SK-N-SH (cell line): ENCODE data around the gene YES1. TPM values are rescaled to one million over a fixed set of nuclear protein-coding genes. Genes with fewer than 3 reads are reported as not detected.

ENCODE experiments used
- CTCF ChIA-PET: fragments of 300-600, 350-600 bp; formaldehyde crosslinking; extraction: SDS; loops from one replicate; lab custom pipeline; 2021; lab: Yijun Ruan, JAX
- POLR2A ChIA-PET: fragments of 350-600 bp; sonication (Branson Sonifier 250); formaldehyde crosslinking; extraction: SDS; loops from one replicate; lab custom pipeline; 2020; ENCODE audit warnings: antibody characterized with exemption, inconsistent platforms; lab: Yijun Ruan, JAX
- DNase-seq: peaks from one replicate; pipeline ENCODE4 v3.0.0; 2012
- H2AFZ ChIP-seq: fragments of 200-600 bp; sonication (generic); 2 replicates; pipeline ENCODE4 v1.8.1; 2016; ENCODE audit warnings: antibody characterized with exemption, mild to moderate bottlenecking, low read depth
- H3F3A ChIP-seq: fragments of 200-600 bp; sonication (generic); replicated peaks from 2 replicates; pipeline ENCODE3; 2016; ENCODE audit warnings: antibody characterized with exemption, mild to moderate bottlenecking; ENCODE audit not compliant: insufficient read depth
- H3K27ac ChIP-seq, 2 experiments: fragments of 200-500 bp in 1 of 2; fragments of 200-600 bp in 1 of 2; sonication (Bioruptor generic) in 1 of 2; sonication (generic), shearing (Covaris generic) in 1 of 2; 2 replicates each; pipeline versions ENCODE4 v1.5.1 to v1.6.1; 2014 to 2016; ENCODE audit warnings: low read depth in 2 of 2, inconsistent platforms in 1 of 2, low read length in 1 of 2, mild to moderate bottlenecking in 1 of 2, mixed read lengths in 1 of 2
- H3K27me3 ChIP-seq: fragments of 200-600 bp; sonication (generic), shearing (Covaris generic); 2 replicates; pipeline ENCODE4 v1.6.1; 2016; ENCODE audit warnings: mixed run types; ENCODE audit not compliant: insufficient read depth
- H3K36me3 ChIP-seq, 2 experiments: fragments of 200-500 bp in 1 of 2; fragments of 200-600 bp in 1 of 2; sonication (Bioruptor generic) in 1 of 2; sonication (generic) in 1 of 2; replicated peaks in 1 of 2; 2 replicates each; pipeline versions ENCODE3 to v1.5.1; 2014 to 2016; ENCODE audit warnings: low read length in 1 of 2, mild to moderate bottlenecking in 1 of 2; ENCODE audit not compliant: insufficient read depth in 2 of 2, control insufficient read depth in 1 of 2
- H3K4me1 ChIP-seq, 2 experiments: fragments of 200-500 bp in 1 of 2; fragments of 200-600 bp in 1 of 2; sonication (Bioruptor generic) in 1 of 2; sonication (generic), shearing (Covaris generic) in 1 of 2; 2 replicates each; pipeline versions ENCODE4 v1.5.1 to v1.6.1; 2014 to 2016; ENCODE audit warnings: low read depth in 1 of 2, low read length in 1 of 2, mixed run types in 1 of 2; ENCODE audit not compliant: insufficient read depth in 2 of 2, control insufficient read depth in 1 of 2
- H3K4me2 ChIP-seq: fragments of 200-600 bp; sonication (generic), shearing (Covaris generic); 2 replicates; pipeline ENCODE4 v1.6.1; 2017; ENCODE audit warnings: mixed run types
- H3K4me3 ChIP-seq, 2 experiments: fragments of 200-500 bp in 1 of 2; fragments of 200-600 bp in 1 of 2; sonication (Bioruptor generic) in 1 of 2; sonication (generic), shearing (Covaris generic) in 1 of 2; 2 replicates each; pipeline versions ENCODE4 v1.5.1 to v1.8.1; 2014 to 2016; ENCODE audit warnings: low read depth in 2 of 2, inconsistent platforms in 1 of 2, low read length in 1 of 2, mild to moderate bottlenecking in 1 of 2, mixed read lengths in 1 of 2, moderate library complexity in 1 of 2
- H3K79me2 ChIP-seq: fragments of 200-600 bp; sonication (generic); 2 replicates; pipeline ENCODE4 v1.8.1; 2017; ENCODE audit warnings: mild to moderate bottlenecking; ENCODE audit not compliant: insufficient read depth
- H3K9ac ChIP-seq: fragments of 200-600 bp; sonication (generic); 2 replicates; pipeline ENCODE4 v1.6.1; 2017; ENCODE audit warnings: mixed run types
- H3K9me2 ChIP-seq: fragments of 200-600 bp; sonication (generic); 2 replicates; pipeline ENCODE4 v1.6.1; 2017; ENCODE audit warnings: mixed run types
- H3K9me3 ChIP-seq: fragments of 200-600 bp; sonication (generic); 2 replicates; pipeline ENCODE4 v1.6.1; 2017; ENCODE audit warnings: mixed run types, mild to moderate bottlenecking, moderate library complexity
- H4K20me1 ChIP-seq: fragments of 200-600 bp; sonication (generic); 2 replicates; pipeline ENCODE4 v1.6.1; 2017; ENCODE audit warnings: mild to moderate bottlenecking, mixed run types; ENCODE audit not compliant: insufficient read depth
- CHD2 ChIP-seq: fragments of 150-350 bp; IDR thresholded peaks from 2 replicates; pipeline ENCODE4 v1.6.1; 2018; ENCODE audit warnings: low read length; ENCODE audit not compliant: partially characterized antibody
- EZH2phosphoT487 ChIP-seq: fragments of 200-600 bp; sonication (generic); IDR thresholded peaks from 2 replicates; pipeline ENCODE4 v1.6.1; 2017; ENCODE audit warnings: low read depth, mixed run types, mild to moderate bottlenecking, antibody characterized with exemption, moderate library complexity, borderline replicate concordance
- FOSL2 ChIP-seq: IDR thresholded peaks from 2 replicates; pipeline ENCODE4 v1.4.0; 2012; ENCODE audit warnings: low read depth, mild to moderate bottlenecking, moderate library complexity, borderline replicate concordance
- JUND ChIP-seq: IDR thresholded peaks from 2 replicates; pipeline ENCODE4 v1.4.0; 2012
- MEF2A ChIP-seq: IDR thresholded peaks from 2 replicates; pipeline ENCODE4 v1.4.0; 2012; ENCODE audit warnings: low read depth, borderline replicate concordance
- NFIC ChIP-seq: IDR thresholded peaks from 2 replicates; pipeline ENCODE4 v1.4.0; 2012; ENCODE audit warnings: borderline replicate concordance
- NRF1 ChIP-seq: IDR thresholded peaks from 2 replicates; pipeline ENCODE4 v1.6.1; 2012; ENCODE audit warnings: low read depth, mild to moderate bottlenecking, low read length
- POLR2AphosphoS5 ChIP-seq: IDR thresholded peaks from 2 replicates; pipeline ENCODE4 v1.6.1; 2012; ENCODE audit warnings: low read depth, low read length
- RXRA ChIP-seq: IDR thresholded peaks from 2 replicates; pipeline ENCODE4 v1.4.0; 2012; ENCODE audit warnings: low read depth, mild to moderate bottlenecking, borderline replicate concordance
- SIN3A ChIP-seq: IDR thresholded peaks from 2 replicates; pipeline ENCODE4 v1.6.1; 2012; ENCODE audit warnings: low read depth, mild to moderate bottlenecking, low read length, moderate library complexity, borderline replicate concordance
- SMC3 ChIP-seq: IDR thresholded peaks from 2 replicates; pipeline ENCODE4 v1.6.1; 2012; ENCODE audit warnings: low read depth, low read length, improper control_type of control experiment
- TAF1 ChIP-seq: IDR thresholded peaks from 2 replicates; pipeline ENCODE4 v1.6.1; 2012; ENCODE audit warnings: low read depth, mild to moderate bottlenecking, low read length, moderate library complexity, borderline replicate concordance
- TCF12 ChIP-seq: IDR thresholded peaks from 2 replicates; pipeline ENCODE4 v1.4.0; 2012
- WGBS: methylation state at CpG from one replicate; pipeline ENCODE4 v1.1.6; 2017; ENCODE audit warnings: low lambda C conversion rate; 5-methylcytosine and 5-hydroxymethylcytosine counted together
- polyA plus RNA-seq, 3 experiments: library from polyadenylated mRNA; depleted of rRNA; stranded (reverse); fragments of >200 nt; gene quantifications; 2 replicates each; pipeline ENCODE4 v1.2.3, GENCODE V29; 2012
- TF ChIP-seq, protein P1 (sequence below): IDR thresholded peaks from 2 replicates; pipeline ENCODE4; 2012
- TF ChIP-seq, protein P2 (sequence below): fragments of 150-350 bp; IDR thresholded peaks from 2 replicates; pipeline ENCODE4 v1.6.1; 2017; ENCODE audit warnings: antibody characterized with exemption, low read length, low read depth, borderline replicate concordance
- TF ChIP-seq, protein P3 (sequence below): IDR thresholded peaks from 2 replicates; pipeline ENCODE4 v1.4.0; 2012; ENCODE audit warnings: low read depth, borderline replicate concordance
- TF ChIP-seq, protein P4 (sequence below): IDR thresholded peaks from 2 replicates; pipeline ENCODE4 v1.4.0; 2012; ENCODE audit warnings: low read depth
- TF ChIP-seq, protein P5 (sequence below): fragments of 150-350 bp; IDR thresholded peaks from 2 replicates; pipeline ENCODE4 v1.6.1; 2016; ENCODE audit warnings: mild to moderate bottlenecking, low read depth, low read length

The YES1 gene
- polyA plus RNA-seq, 1 of the 3 experiments (the other 2 are of a cell fraction), result 7.9 TPM

DNA sequence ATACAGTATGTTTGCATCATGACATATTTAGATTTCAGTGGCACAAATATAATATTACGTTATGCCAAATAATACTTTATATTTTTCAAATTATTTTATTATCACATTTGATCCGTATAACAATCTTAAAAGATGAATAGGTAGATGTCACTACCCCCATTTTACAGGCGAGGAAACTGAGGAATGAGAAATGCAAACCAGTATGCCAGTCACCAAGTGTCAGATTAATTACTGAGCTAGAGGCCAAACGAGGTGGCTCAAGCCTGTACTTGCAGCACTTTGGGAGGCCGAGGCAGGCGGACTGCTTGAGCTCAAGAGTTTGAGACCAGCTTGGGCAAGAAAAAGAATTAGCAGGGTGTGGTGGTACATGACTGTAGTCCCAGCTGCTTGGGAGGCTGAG lies 17.4 kb upstream of the YES1 start:
- POLR2A ChIA-PET, result no interaction called here

More for the DNA sequence above, 17.4 kb upstream of the YES1 start:
- CTCF ChIA-PET, result interaction anchor here (1.5 to 7.8 kb wide), 7 partner anchors 8 to 204 kb away, joined by 5 to 149 read pairs (median 24); no protein-coding TSS in a partner anchor
- Histone ChIP-seq H3K4me2 (no peak overlapping the region), H3K36me3 (no peaks in the 10 kb centered on the region), H4K20me1 (no peaks in the 10 kb centered on the region), H3F3A (no peaks in the 10 kb centered on the region), H2AFZ (no peak overlapping the region), H3K4me3 (no peak overlapping the region), H3K4me1 (peaks cover 3 to 4% of the 10 kb centered on the region in 2 experiments; a peak in 2 of 4 replicates), H3K27me3 (peaks cover 5% of the 10 kb centered on the region; the same call in 1 of the 2 replicates), H3K9me2 (no peaks in the 10 kb centered on the region), H3K9me3 (no peaks in the 10 kb centered on the region), H3K27ac (no peak overlapping the region), H3K9ac (no peak overlapping the region), H3K79me2 (no peaks in the 10 kb centered on the region)
- TF ChIP-seq CHD2 (no peak), MEF2A (no peak), SMC3 (no peak), NRF1 (no peak), TAF1 (no peak), POLR2AphosphoS5 (no peak), TCF12 (no peak), JUND (no peak), NFIC (no peak), EZH2phosphoT487 (no peak), RXRA (no peak), FOSL2 (no peak), SIN3A (no peak)
- TF ChIP-seq, protein P1, sequence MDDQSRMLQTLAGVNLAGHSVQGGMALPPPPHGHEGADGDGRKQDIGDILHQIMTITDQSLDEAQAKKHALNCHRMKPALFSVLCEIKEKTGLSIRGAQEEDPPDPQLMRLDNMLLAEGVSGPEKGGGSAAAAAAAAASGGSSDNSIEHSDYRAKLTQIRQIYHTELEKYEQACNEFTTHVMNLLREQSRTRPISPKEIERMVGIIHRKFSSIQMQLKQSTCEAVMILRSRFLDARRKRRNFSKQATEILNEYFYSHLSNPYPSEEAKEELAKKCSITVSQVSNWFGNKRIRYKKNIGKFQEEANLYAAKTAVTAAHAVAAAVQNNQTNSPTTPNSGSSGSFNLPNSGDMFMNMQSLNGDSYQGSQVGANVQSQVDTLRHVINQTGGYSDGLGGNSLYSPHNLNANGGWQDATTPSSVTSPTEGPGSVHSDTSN, result no peak
- TF ChIP-seq, protein P2, sequence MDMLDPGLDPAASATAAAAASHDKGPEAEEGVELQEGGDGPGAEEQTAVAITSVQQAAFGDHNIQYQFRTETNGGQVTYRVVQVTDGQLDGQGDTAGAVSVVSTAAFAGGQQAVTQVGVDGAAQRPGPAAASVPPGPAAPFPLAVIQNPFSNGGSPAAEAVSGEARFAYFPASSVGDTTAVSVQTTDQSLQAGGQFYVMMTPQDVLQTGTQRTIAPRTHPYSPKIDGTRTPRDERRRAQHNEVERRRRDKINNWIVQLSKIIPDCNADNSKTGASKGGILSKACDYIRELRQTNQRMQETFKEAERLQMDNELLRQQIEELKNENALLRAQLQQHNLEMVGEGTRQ, result no peak
- TF ChIP-seq, protein P3, sequence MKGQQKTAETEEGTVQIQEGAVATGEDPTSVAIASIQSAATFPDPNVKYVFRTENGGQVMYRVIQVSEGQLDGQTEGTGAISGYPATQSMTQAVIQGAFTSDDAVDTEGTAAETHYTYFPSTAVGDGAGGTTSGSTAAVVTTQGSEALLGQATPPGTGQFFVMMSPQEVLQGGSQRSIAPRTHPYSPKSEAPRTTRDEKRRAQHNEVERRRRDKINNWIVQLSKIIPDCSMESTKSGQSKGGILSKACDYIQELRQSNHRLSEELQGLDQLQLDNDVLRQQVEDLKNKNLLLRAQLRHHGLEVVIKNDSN, result no peak
- TF ChIP-seq, protein P4, sequence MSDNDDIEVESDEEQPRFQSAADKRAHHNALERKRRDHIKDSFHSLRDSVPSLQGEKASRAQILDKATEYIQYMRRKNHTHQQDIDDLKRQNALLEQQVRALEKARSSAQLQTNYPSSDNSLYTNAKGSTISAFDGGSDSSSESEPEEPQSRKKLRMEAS, result no peak
- TF ChIP-seq, protein P5, sequence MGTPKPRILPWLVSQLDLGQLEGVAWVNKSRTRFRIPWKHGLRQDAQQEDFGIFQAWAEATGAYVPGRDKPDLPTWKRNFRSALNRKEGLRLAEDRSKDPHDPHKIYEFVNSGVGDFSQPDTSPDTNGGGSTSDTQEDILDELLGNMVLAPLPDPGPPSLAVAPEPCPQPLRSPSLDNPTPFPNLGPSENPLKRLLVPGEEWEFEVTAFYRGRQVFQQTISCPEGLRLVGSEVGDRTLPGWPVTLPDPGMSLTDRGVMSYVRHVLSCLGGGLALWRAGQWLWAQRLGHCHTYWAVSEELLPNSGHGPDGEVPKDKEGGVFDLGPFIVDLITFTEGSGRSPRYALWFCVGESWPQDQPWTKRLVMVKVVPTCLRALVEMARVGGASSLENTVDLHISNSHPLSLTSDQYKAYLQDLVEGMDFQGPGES, result no peak
- no peak for DNase-seq
- WGBS, result 39% methylated on average over 6 of the region's 6 CpGs
